ENCODE data around the gene RHOD. TPM values are rescaled to one million over a fixed set of nuclear protein-coding genes. Genes with fewer than 3 reads are reported as not detected.

RHOD gene
- polyA plus RNA-seq, 1 experiment: 42.8 TPM

DNA sequence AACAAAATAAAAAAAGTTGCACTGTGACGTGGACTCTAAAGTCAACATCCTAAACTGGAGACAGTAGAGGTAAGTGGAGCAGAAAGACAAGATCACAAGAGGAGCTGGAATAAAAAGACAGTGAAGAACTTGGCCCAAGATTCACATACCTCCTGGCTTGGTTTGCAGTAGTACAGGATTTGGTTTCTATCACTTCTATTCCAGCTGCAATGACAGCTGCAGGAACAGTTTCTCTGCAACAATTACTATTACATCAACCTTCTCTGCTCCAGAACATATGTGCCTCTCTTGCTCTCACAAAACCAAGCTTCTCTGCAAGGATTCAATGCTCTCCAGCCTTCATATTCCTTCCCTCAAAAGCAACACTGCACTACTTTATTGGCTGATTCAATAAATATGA, 54.6 kb downstream of the RHOD start:
- ChIA-PET POLR2A (no interaction called here), CTCF (interaction anchor here (0.6 to 1.2 kb wide), 3 partner anchors 27 to 290 kb away, joined by 3 to 4 read pairs (median 4); no protein-coding TSS in a partner anchor)
- TF ChIP-seq CTCF (IDR thresholded peaks at IDR 0.05; ENCODE audit: insufficient read depth, low read depth, low read length): no peak
- peaks cover 2% of the 10 kb centered on the region; the same call in 1 of the 2 replicates for H3K27me3 ChIP-seq (ENCODE audit: control insufficient read depth, insufficient read depth, low read length)
- no peaks in the 10 kb centered on the region for H3K36me3 ChIP-seq (ENCODE audit: control insufficient read depth, insufficient read depth, low read length)
- no peak for DNase-seq (ENCODE audit: low read depth)
- H3K4me3 ChIP-seq (ENCODE audit: low read depth, low read length): no peak overlapping the region

DNA sequence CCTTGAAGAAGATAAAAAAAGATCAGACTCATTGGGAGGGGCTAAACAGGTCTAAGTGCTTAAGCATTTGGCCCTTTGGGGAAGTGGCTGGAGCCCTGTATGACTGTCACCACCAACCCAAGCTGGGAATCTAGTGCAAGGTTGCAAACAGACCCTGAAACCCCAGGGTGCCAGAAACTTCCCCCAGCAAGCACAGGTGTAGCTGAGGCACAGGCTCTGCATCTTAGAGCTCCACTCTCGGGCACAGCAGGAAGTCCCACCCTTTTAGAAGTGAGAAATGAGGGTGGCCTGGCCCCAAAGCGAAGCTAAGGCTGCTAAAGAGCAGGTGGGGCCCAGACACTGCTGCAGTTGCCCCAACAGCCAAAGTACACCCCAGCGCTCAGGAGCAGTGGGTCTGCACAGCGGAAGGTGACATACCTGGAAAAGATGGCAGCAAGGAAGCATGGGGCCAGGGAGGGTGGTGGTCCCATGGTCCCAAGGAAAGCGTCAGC, 56.6 kb downstream of the RHOD start:
- no peak for DNase-seq (ENCODE audit: low read depth)
- peaks cover 2% of the 10 kb centered on the region; the same call in 1 of the 2 replicates for H3K27me3 ChIP-seq (ENCODE audit: control insufficient read depth, insufficient read depth, low read length)
- ChIA-PET CTCF (no interaction called here), POLR2A (no interaction called here)
- no peaks in the 10 kb centered on the region for H3K36me3 ChIP-seq (ENCODE audit: control insufficient read depth, insufficient read depth, low read length)
- TF ChIP-seq CTCF (IDR thresholded peaks at IDR 0.05; ENCODE audit: insufficient read depth, low read depth, low read length): no peak
- no peak overlapping the region for H3K4me3 ChIP-seq (ENCODE audit: low read depth, low read length)

DNA sequence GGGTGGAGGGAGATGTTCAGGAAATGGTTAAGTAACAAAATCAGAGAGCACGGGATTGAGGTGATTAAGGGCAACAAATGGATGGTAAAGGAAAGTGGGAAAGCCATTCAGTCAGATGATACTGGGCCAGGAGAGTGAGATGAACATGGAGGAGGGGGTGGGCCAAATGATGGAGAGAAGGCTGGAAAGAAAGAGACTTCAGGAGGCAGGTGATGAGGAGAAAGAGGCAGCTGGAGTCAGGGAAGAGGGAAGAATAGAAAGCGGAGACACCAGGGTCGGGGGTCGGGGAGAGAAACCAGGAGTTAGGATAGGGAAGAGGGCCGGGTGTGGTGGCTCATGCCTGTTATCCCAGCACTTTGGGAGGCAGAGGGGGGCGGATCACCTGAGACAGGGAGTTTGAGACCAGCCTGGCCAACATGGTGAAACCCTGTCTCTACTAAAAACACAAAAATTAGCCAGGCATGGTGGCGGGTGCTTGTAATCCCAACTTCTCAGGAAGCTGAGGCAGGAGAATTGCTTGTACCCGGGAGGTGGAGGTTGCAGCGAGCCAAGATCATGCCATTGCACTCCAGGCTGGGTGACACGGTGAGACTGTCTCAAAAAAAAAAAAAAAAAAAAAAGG, 57.7 kb downstream of the RHOD start:
- no peak for TF ChIP-seq CTCF (IDR thresholded peaks at IDR 0.05; ENCODE audit: insufficient read depth, low read depth, low read length)
- peaks cover 2% of the 10 kb centered on the region; the same call in 1 of the 2 replicates for H3K27me3 ChIP-seq (ENCODE audit: control insufficient read depth, insufficient read depth, low read length)
- ChIA-PET POLR2A (no interaction called here), CTCF (no interaction called here)
- no peaks in the 10 kb centered on the region for H3K36me3 ChIP-seq (ENCODE audit: control insufficient read depth, insufficient read depth, low read length)
- no peak for DNase-seq (ENCODE audit: low read depth)
- no peak overlapping the region for H3K4me3 ChIP-seq (ENCODE audit: low read depth, low read length)

DNA sequence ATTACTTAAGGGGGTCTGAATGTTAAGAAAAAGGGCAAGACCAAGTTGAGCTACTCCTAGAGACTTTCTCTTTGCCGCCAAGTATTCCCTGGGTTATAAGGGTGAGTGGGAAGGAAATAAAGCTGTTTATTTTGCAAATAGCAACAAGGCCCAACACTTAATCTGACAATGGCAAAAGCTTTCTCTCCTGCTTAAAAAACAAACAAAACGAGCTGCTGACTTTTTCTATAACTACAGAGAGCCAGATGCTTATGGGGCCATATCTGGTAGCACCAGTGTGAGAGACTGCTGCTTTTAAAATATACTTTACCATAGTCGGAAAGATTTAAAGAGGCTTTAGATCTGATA, 60.1 kb downstream of the RHOD start:
- no peak for DNase-seq (ENCODE audit: low read depth)
- Histone ChIP-seq H3K27me3 (ENCODE audit: control insufficient read depth, insufficient read depth, low read length) (peaks cover 2% of the 10 kb centered on the region; the same call in 1 of the 2 replicates), H3K36me3 (ENCODE audit: control insufficient read depth, insufficient read depth, low read length) (no peaks in the 10 kb centered on the region; the same call in 1 of the 2 replicates), H3K4me3 (ENCODE audit: low read depth, low read length) (no peak overlapping the region)
- POLR2A ChIA-PET: no interaction called here
- no peak for TF ChIP-seq CTCF (IDR thresholded peaks at IDR 0.05; ENCODE audit: insufficient read depth, low read depth, low read length)
- CTCF ChIA-PET: interaction anchor here (0.5 to 1.5 kb wide), 3 partner anchors 145 to 267 kb away, joined by 3 to 7 read pairs (median 4); no protein-coding TSS in a partner anchor

DNA sequence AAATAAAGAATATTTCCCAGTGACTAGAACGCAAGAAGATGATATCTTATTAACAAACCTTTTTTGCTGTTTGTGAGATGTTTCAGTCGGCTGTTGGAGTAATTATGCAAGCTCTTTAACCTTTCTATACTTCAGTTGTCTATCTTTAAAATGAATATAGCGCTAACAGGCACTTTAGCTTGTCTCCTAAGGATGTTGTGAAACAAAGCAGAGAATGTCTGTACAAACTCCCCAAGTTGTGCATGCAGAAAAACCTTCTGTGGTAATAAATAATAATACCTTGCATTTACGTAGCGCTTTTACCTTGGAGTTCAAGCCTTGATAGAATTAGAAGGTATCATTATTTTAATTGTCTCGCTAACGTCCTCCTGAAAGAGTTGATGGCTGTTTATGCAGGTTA, 60.5 kb downstream of the RHOD start:
- ChIA-PET POLR2A (no interaction called here), CTCF (interaction anchor here (0.5 to 1.5 kb wide), 4 partner anchors 12 to 267 kb away, joined by 3 to 7 read pairs (median 4); no protein-coding TSS in a partner anchor)
- peaks cover 2% of the 10 kb centered on the region; the same call in 1 of the 2 replicates for H3K27me3 ChIP-seq (ENCODE audit: control insufficient read depth, insufficient read depth, low read length)
- H3K36me3 ChIP-seq (ENCODE audit: control insufficient read depth, insufficient read depth, low read length): no peaks in the 10 kb centered on the region; the same call in 1 of the 2 replicates
- no peak overlapping the region for H3K4me3 ChIP-seq (ENCODE audit: low read depth, low read length)
- TF ChIP-seq CTCF (IDR thresholded peaks at IDR 0.05; ENCODE audit: insufficient read depth, low read depth, low read length): no peak
- no peak for DNase-seq (ENCODE audit: low read depth)

Measured in BJ (cell line).